ENCODE results near the gene CASP8AP2. TPM values are rescaled to one million over a fixed set of nuclear protein-coding genes. Genes with fewer than 3 reads are reported as not detected.

Gene CASP8AP2
- total RNA-seq, 6 experiments from 2014 or later: 8.8 to 11.5 (median 10.8) TPM

DNA sequence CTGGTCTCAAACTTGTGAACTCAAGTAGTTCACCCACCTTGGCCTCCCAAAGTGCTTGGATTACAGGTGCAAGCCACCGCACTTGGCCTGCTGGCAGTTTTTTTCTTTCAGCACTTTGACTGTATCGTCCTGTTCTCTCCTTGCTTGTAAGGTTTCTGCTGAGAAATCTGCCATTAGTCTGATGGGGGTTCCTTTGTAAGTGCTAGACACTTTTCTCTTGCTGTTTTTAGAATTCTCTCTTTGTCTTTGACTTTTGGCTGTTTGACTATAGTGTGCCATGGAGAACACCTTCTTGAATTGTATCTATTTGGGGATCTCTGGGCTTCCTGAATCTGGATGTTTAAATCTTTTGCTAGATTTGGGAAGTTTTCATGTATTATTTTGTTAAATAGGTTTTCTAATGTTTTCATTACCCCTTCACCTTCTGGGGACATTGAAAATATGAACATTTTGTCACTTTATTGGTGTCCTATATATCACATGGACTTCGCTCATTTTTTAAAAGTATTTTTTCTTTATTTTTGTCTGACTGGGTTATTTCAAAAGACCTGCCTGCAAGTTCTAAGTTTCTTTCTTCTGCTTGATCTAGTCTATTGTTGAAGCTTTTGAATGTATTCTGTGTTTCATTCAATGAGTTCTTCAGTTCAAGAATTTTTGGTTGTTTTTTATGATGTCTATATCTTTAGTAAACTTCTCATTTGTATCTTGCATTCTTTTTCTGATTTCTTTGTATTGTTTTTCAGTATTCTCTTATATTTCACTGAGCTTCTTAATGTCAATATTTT is 86.6 kb downstream of the CASP8AP2 start:
- TF ChIP-seq, protein P1, sequence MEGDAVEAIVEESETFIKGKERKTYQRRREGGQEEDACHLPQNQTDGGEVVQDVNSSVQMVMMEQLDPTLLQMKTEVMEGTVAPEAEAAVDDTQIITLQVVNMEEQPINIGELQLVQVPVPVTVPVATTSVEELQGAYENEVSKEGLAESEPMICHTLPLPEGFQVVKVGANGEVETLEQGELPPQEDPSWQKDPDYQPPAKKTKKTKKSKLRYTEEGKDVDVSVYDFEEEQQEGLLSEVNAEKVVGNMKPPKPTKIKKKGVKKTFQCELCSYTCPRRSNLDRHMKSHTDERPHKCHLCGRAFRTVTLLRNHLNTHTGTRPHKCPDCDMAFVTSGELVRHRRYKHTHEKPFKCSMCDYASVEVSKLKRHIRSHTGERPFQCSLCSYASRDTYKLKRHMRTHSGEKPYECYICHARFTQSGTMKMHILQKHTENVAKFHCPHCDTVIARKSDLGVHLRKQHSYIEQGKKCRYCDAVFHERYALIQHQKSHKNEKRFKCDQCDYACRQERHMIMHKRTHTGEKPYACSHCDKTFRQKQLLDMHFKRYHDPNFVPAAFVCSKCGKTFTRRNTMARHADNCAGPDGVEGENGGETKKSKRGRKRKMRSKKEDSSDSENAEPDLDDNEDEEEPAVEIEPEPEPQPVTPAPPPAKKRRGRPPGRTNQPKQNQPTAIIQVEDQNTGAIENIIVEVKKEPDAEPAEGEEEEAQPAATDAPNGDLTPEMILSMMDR (IDR thresholded peaks at IDR 0.05): no peak
- H3K36me3 Mint-ChIP-seq (ENCODE audit: low read depth): no peaks in the 10 kb centered on the region
- H3K27ac Mint-ChIP-seq: no peak overlapping the region
- no peak for DNase-seq
- no peaks in the 10 kb centered on the region for H3K4me1 Mint-ChIP-seq (ENCODE audit: low read depth)
- H3K27me3 Mint-ChIP-seq (ENCODE audit: insufficient read depth): peaks cover 6% of the 10 kb centered on the region
- no peaks in the 10 kb centered on the region; the same call in 1 of the 2 replicates for H3K9me3 Mint-ChIP-seq
- no peak overlapping the region for H3K4me3 Mint-ChIP-seq

DNA sequence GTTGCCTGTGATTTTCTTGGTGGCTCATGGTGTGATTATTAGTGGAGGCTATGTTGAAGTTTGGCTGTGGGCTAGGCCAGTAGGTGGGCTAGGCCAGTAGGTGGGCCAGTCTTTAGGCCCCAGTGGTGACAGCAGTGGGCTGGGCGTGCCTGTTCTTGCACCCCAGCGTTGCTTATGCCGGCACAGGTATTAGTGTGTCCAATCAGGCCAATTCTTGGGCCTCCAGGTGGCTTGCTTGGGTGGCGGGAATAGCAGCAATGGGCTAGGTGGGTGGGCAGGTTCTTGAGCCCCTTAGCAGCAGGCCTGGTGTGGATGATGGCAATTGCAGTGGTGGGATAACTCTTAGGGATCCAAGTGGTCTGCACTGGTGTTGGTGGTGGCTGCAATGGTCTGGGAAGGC is 87.5 kb downstream of the CASP8AP2 start:
- TF ChIP-seq, protein P1 (IDR thresholded peaks at IDR 0.05): no peak
- Mint-ChIP-seq H3K4me1 (ENCODE audit: low read depth) (no peaks in the 10 kb centered on the region), H3K27me3 (ENCODE audit: insufficient read depth) (peaks cover 4% of the 10 kb centered on the region), H3K27ac (no peak overlapping the region), H3K36me3 (ENCODE audit: low read depth) (no peaks in the 10 kb centered on the region), H3K9me3 (no peaks in the 10 kb centered on the region; the same call in 1 of the 2 replicates), H3K4me3 (no peak overlapping the region)
- DNase-seq: no peak

DNA sequence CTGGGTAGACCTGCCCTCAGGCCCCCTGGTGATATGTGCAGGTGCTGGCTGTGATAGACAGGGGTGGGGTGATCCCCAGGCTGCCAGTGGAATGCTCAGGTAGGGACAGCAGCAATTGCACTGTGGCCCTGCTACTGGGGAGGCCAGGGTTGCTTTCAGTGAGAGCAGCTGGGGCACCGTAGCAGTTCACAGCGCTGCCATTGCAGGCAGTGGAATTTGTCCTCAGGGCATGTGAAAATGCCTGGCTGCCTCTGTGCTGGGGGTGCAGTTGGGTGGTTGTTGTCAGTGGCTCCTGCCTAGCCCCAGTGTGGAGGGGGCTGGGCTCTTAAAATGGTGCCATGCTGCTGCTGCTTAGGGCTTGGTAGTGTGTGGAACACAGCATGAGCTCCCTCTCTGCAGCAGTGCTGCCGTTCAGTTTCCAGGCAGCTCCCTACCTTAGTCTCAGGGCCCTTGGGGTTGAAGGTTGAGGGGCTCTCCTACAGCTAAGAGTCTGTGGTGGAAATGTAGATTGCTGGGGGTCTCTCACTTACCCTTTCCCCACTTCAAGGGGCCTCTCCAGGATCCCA is 88.2 kb downstream of the CASP8AP2 start:
- H3K4me3 Mint-ChIP-seq: no peak overlapping the region
- TF ChIP-seq, protein P1 (IDR thresholded peaks at IDR 0.05): no peak
- peaks cover 5% of the 10 kb centered on the region for H3K27me3 Mint-ChIP-seq (ENCODE audit: insufficient read depth)
- no peak for DNase-seq
- H3K36me3 Mint-ChIP-seq (ENCODE audit: low read depth): no peaks in the 10 kb centered on the region
- no peaks in the 10 kb centered on the region; the same call in 1 of the 2 replicates for H3K9me3 Mint-ChIP-seq
- no peaks in the 10 kb centered on the region for H3K4me1 Mint-ChIP-seq (ENCODE audit: low read depth)
- H3K27ac Mint-ChIP-seq: no peak overlapping the region

Other genes with a start within 250 kb of the CASP8AP2 start
- 10 to 100 TPM; 39.9 to 48.4 (median 44.9) TPM for gene LYRM2, start 191.1 kb upstream of the CASP8AP2 start, total RNA-seq (2021; fragmentation: NEBNext Ultra II Directional; extraction: Animal tissue kit (Norgen Biotek cat#: 25700))
- 10 to 100 TPM; 17.4 to 25.4 (median 18.4) TPM for gene MDN1, start 10.1 kb upstream of the CASP8AP2 start, total RNA-seq (2021; fragmentation: NEBNext Ultra II Directional; extraction: Animal tissue kit (Norgen Biotek cat#: 25700))
- gene GJA10, start 64.6 kb downstream of the CASP8AP2 start, total RNA-seq (2021; fragmentation: NEBNext Ultra II Directional; extraction: Animal tissue kit (Norgen Biotek cat#: 25700)): not detected